GM13977 (cell line): ENCODE results near the gene GATA1.
A peak's percentile ranks its signal among the peaks of the same experiment; 100 is the strongest.

ENCODE experiments used
- DNase-seq: peaks from one replicate; pipeline ENCODE4 v3.0.0; 2012; ENCODE audit warnings: low spot score
- in situ Hi-C: fragments of 300-500 bp; cut with MboI; formaldehyde crosslinking; loops from one replicate; pipeline ENCODE4 v1.12.0; 2022; ENCODE audit warnings: low sequenced_read_pairs, low pct_unique_long_range_greater_than_20kb, mixed read lengths, inconsistent platforms; ENCODE audit not compliant: unreplicated experiment
- TF ChIP-seq, protein P1 (sequence below): IDR thresholded peaks from 2 replicates; pipeline ENCODE4 v1.5.1; 2012; ENCODE audit warnings: mild to moderate bottlenecking, control low read depth; ENCODE audit not compliant: insufficient read depth; ENCODE audit errors: extremely low read depth, missing control alignments

Gene GATA1

DNA sequence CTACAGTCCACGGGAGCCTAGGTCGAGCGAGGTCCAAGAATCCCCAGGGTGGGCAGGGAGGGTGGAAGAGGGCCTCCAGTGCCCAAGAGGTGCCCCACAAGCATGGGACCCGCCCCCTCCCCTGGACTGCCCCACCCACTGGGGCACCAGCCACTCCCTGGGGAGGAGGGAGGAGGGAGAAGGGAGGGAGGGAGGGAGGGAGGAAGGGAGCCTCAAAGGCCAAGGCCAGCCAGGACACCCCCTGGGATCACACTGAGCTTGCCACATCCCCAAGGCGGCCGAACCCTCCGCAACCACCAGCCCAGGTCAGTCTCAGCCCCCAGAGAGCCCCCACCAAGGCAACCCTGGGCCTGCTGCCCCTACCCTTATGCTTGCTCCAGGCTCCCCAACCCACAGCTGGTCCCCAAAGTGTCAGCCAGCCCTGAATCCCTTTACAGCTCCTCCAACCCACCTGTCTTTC is at the start of gene GATA1:
GATA1 (plus strand) TSS at position 250 of the 460 bp plus-strand sequence. CDS start 4,520 bp downstream, outside the sequence.
- in situ Hi-C loops, result no loop called here
- TF ChIP-seq, protein P1, sequence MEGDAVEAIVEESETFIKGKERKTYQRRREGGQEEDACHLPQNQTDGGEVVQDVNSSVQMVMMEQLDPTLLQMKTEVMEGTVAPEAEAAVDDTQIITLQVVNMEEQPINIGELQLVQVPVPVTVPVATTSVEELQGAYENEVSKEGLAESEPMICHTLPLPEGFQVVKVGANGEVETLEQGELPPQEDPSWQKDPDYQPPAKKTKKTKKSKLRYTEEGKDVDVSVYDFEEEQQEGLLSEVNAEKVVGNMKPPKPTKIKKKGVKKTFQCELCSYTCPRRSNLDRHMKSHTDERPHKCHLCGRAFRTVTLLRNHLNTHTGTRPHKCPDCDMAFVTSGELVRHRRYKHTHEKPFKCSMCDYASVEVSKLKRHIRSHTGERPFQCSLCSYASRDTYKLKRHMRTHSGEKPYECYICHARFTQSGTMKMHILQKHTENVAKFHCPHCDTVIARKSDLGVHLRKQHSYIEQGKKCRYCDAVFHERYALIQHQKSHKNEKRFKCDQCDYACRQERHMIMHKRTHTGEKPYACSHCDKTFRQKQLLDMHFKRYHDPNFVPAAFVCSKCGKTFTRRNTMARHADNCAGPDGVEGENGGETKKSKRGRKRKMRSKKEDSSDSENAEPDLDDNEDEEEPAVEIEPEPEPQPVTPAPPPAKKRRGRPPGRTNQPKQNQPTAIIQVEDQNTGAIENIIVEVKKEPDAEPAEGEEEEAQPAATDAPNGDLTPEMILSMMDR, result no peak

DNA sequence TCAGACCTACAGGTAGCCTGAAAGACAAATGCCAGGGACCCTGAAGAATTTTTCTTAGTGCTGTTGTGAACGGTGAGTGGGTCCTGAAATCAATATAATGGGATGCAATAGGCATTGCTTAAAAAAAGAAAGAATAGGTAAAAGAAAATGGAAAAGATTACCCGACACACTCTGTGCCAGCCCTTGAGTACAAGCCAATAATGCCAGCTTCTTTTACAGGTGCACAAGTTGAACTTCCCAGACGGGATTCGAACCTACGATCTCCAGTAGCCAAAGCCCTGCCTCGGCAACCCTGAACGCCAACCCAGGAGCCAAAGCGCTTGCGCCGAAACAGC is 49.5 kb upstream of the GATA1 start:
- TF ChIP-seq, protein P1, result no peak
- no peak for DNase-seq
- in situ Hi-C loops, result no loop called here

More for the DNA sequence above, at the start of gene GATA1:
- DNase-seq, result no peak

DNA sequence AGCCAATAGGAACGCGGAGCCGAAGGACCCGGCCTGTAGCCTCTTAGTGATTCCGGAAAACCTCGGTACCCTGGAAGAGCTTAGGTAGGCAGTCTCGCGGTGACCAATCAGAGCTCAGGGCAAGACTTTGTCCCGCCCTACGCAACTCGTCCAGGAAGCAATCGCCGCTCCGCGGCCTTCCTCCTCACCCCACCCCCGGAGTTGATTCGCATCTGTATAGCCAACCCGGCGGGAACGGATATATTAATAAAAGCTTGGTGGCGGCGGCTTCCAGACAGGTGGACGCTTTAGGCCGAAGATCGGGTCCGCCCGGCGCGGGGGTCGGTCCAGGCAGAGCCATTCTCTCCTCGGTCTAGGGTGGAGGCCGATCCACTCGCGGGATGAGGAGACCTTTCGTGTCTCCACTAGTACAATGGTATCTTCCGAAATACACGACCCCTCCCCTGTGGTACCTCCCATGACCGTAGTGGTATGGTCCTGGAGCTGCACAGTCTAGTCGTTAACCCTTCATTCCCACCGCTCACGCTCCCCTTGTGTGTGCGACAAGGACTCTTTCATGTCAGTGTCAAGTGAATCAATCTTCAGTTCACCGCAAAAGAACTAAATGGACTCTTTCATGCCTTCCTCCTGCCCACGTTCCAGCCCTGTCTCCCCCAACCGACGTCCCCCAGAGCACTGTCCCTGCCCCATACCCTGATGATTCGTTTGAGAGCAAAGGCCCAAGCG is 49.0 kb upstream of the GATA1 start:
- in situ Hi-C loops, result no loop called here
- DNase-seq, result peak; percentile 86
- TF ChIP-seq, protein P1, result no peak

DNA sequence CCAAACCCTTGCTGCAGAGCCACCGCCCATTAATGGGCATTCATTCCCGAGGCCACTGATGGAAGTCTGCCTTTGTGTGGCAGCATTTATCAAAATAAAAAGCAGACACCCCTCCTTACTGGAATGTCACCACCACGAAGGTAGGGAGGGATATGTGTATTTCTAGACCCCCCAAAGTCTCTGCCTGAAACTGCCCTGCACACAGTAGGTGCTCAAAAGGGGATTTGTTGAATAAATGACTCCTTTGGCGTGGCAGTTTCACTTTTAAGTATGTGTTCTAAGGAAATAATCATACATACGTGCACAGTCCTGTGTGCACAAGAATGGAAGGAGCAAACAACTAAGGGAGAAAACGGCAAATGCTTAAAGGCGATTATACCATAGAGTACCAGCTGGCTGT is 48.5 kb upstream of the GATA1 start:
- DNase-seq, result no peak
- in situ Hi-C loops, result no loop called here
- TF ChIP-seq, protein P1, result no peak

DNA sequence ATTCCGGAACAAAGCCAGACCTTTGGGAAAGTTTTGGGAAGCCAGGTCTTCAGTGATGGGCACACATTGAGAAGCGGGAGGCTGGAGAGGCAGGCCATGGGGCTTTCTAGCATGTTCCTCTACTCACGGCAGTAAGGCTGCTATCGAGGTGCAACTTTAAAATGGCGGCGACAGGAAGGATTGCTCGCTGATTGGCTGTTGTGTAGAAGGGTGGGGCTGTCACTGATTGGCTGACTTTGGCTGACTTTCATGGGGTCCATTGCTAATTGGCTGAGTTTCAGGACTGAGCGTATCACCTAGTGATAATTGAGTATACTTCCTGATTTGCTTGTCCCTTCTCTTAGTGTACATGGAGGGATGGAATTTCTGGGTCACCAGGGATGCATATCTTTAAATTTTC is 44.6 kb upstream of the GATA1 start:
- DNase-seq, result no peak
- TF ChIP-seq, protein P1, result no peak
- in situ Hi-C loops, result no loop called here

DNA sequence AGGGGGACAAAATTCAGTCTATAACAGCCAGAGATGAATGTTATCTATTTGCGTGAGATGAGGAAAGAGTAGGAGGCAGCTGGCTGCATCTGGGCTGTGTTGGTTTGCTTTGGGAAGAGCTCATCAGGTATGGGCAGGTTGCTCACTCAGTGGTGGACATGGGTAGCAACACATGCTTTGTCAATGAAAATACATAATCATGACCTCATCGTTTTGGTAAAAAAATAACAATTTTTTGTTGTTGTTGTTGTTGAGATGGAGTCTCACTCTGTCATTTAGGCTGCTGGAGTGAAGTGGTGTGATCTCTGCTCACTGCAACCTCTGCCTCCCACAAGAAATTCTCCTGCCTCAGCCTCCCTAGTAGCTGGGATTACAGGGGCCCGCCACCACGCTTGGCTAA is 41.2 kb upstream of the GATA1 start:
- no peak for DNase-seq
- in situ Hi-C loops, result no loop called here
- TF ChIP-seq, protein P1, result no peak
